HG03175 (cell line): ENCODE data around the gene NFX1.

Experiments used
- ATAC-seq: cut with Tn5 transposase; IDR thresholded peaks from one replicate; pipeline ENCODE4 v1.9.1; 2021; ENCODE audit warnings: mild to moderate bottlenecking, moderate library complexity; ENCODE audit not compliant: unreplicated experiment

Gene NFX1

DNA sequence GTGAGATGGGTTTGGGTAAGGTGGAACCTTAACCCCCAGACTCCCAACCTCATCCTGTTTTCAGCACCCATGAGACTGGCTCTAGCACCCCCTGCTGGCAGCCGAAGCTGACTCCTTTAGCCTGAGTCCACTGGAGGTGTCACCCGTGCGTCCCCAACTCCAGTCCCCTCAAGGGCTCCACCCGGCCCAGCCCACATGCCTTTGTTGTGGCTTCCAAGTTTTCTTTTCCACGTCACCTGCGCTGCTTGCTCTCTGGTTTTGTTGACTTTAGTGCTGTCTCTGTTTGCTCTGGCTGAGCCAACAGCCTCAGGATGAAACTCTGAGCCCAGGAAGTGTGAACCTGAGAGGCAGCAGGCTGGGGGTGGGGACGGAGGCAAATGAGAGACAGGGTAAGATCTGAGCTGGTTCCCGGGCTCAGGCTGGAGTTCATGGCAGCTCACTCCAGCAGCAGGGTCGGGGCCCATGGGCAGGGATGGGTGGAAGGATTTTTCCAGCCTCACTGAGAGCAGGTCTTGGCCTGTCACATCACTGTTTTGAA is 125.3 kb downstream of the NFX1 start:
- no peak for ATAC-seq

DNA sequence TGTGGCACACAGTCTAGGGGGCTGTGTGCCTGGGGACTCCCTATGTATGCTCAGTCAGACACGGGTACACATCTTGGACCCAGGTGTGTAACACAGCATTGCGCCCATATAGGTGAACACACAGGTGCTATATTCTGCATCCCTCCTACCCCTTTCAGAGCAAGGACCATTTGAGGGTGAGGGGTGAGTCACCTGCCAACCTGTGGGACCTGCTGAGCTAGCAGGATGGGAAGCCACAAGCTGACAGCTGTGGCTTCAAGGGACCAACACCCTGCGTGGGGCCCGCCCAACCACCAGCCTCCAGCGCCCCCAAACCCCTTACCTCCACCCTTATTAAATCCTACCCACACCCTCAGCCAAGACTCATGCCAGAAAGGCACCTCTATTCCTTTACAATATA is 126.7 kb downstream of the NFX1 start:
- no peak for ATAC-seq

DNA sequence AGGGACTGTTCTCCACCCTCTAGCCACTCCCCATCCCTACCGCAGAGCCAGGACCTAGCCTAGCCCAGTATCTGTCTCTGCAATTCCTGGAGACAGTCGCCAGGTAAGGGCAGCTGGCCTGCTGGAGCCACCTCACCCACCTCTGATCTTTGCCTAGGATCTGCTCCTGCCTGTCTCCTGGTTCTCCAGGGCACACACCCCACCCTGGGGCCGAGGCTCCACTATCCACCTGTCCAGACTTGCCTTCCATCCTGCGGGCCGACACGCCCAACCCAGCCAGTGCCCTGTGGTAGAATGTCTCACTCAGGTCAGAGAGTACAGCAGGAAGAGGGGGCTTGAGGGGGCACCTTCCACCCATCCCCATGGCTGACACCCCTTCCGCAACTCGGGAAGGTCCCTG is 127.8 kb downstream of the NFX1 start:
- ATAC-seq = no peak

DNA sequence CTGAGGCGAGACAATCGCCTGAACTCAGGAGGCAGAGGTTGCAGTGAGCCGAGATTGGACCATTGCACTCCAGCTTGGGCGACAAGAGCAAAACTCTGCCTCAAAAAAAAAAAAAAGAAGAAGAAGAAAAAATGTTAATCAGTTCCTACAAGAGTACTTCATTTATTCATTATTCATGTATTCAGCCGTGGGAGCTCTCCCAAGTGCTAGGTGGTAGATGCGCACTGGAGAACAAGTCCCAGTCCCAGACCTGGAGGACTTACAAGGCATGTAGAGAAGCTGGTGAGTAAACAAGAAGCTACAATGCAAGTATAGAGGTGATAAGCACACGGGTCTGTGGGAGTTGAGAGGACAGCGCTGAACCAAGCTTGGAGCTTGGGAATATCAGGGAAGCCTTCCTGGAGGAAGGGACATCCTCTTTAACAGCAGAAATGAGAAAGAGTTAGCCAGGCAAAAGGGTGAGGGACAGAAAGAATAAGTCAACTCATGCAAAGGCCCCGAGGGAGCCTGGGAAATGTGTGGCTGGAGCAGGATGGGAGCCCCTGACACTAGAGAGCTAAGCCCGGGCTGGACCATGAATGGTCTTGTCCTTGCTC is 129.5 kb downstream of the NFX1 start:
- ATAC-seq = no peak
